Neural progenitor cell (in vitro differentiated cells): ENCODE results near the gene SLC4A8.

Experiments
- EZH2phosphoT487 ChIP-seq: fragments of 200-600 bp; sonication (generic); IDR thresholded peaks from 2 replicates; pipeline ENCODE4 v1.6.1; 2017; ENCODE audit warnings: antibody characterized with exemption
- TF ChIP-seq, protein P1 (sequence below): fragments of 200-600 bp; sonication (generic); IDR thresholded peaks from 2 replicates; pipeline ENCODE4 v1.5.1; 2017; ENCODE audit warnings: antibody characterized with exemption, mild to moderate bottlenecking

DNA sequence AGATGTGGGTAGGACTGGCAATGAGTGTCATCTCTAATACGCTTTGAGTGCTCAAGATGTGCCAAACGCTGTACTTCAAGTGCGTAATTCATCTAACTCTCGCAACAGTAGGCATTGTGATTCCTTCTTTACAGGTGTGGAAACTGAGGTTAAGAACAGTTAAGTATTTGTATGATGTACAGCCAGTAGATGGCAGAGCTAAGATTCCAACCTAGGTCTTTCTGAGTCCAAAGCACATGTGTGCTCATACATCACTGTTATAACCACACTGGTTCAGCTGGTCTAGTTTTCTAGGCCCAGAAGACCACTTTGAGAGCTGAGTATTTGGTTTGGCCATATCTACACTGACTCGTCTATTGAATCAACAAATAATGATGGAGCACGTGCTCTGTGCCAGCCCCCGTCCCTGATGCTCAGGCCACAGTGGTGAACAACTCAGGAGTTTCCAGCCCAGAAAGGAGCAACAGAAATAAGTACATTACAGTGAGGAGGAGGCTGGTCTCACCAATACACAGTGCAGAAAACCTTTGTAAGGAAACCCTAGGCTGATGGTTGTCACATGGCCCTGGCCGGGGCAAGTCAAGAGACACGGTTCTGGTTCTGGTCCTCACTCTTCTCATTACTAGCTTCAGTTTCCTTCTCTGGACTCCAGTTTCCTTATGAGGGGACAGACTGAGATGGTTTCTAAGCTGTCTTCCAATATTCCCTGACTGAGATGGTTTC lies 97.1 kb downstream of the SLC4A8 start:
- TF ChIP-seq EZH2phosphoT487, result no peak
- TF ChIP-seq, protein P1, sequence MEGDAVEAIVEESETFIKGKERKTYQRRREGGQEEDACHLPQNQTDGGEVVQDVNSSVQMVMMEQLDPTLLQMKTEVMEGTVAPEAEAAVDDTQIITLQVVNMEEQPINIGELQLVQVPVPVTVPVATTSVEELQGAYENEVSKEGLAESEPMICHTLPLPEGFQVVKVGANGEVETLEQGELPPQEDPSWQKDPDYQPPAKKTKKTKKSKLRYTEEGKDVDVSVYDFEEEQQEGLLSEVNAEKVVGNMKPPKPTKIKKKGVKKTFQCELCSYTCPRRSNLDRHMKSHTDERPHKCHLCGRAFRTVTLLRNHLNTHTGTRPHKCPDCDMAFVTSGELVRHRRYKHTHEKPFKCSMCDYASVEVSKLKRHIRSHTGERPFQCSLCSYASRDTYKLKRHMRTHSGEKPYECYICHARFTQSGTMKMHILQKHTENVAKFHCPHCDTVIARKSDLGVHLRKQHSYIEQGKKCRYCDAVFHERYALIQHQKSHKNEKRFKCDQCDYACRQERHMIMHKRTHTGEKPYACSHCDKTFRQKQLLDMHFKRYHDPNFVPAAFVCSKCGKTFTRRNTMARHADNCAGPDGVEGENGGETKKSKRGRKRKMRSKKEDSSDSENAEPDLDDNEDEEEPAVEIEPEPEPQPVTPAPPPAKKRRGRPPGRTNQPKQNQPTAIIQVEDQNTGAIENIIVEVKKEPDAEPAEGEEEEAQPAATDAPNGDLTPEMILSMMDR, result no peak
